IPS DF 6.9 (cell line): ENCODE measurements around the gene NCMAP.
"Not testable (repeated sequence)": the region's sequence is repeated elsewhere in the genome, so short reads cannot be mapped to it uniquely, and the experiment has no call there.

ENCODE experiments used
- DNase-seq: peaks from one replicate; pipeline ENCODE4 v3.0.0-alpha.2; 2013; ENCODE audit warnings: low read depth, low spot score
- H3K27ac ChIP-seq: one replicate; pipeline ENCODE4 v1.5.1; 2013; ENCODE audit warnings: low read length, control low read depth
- H3K27me3 ChIP-seq: 2 replicates; pipeline ENCODE4 v1.6.1; 2013; ENCODE audit warnings: mild to moderate bottlenecking, low read length; ENCODE audit not compliant: control insufficient read depth, insufficient read depth
- H3K36me3 ChIP-seq: 2 replicates; pipeline ENCODE4 v1.6.1; 2013; ENCODE audit warnings: low read length; ENCODE audit not compliant: control insufficient read depth, insufficient read depth
- H3K4me1 ChIP-seq: 2 replicates; pipeline ENCODE4 v1.6.1; 2013; ENCODE audit warnings: low read length; ENCODE audit not compliant: control insufficient read depth, insufficient read depth
- H3K4me3 ChIP-seq: 2 replicates; pipeline ENCODE4 v1.5.1; 2013; ENCODE audit warnings: mild to moderate bottlenecking, low read length
- H3K9me3 ChIP-seq: 2 replicates; pipeline ENCODE4 v1.6.1; 2013; ENCODE audit warnings: low read length, inconsistent platforms; ENCODE audit not compliant: control insufficient read depth, insufficient read depth
- WGBS: extraction: QIAGEN DNeasy Blood & Tissue Kit; methylation state at CpG from one replicate; pipeline ENCODE4 v1.1.7; 2013; ENCODE audit warnings: mixed read lengths, missing lambda C conversion rate; ENCODE audit not compliant: insufficient read length, insufficient coverage; 5-methylcytosine and 5-hydroxymethylcytosine counted together

NCMAP gene, protein sequence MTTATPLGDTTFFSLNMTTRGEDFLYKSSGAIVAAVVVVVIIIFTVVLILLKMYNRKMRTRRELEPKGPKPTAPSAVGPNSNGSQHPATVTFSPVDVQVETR

DNA sequence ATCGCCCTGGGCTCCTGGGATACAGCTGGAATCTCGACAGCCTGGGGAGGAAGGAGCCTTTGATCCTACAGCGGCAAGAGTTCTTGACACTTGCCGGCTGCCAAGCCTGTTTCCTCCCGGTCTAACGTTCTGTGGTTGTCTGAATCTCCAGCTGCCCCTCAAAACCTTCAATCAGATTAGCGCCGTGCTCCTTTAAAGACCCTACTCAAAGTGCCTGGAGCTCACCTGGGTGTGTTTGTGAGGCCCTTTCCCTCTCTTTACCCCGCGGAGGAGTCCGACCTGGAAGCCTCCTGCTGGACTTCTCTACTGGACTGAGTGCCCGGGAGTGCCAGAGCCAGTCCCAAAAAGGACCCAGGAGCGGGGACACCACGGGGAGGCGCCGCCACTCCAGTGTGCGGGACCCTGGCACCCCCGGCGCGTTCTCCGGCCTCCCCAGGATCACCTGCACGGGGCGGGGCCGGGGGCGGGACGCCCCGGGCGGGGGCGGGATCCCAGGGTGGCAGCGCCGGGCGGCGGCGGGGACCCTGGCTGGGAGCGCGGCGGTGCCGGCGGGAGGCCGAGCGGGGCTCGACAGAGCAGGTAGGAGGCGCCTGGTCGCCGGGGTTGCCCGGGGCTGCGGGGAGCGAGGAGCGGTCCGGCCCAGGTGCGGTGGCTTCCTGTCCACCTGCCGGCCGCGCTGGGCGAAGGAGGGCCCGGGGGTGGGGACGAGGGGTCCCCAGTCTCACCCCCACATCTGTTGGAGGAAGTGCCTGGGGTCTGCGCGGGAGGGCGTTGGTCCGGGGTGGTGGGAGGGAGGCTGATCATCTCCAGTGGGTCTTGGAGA, at the start of gene NCMAP:
NCMAP (plus strand) TSS at position 497 of the 823 bp plus-strand sequence. CDS start 39,344 bp downstream, outside the sequence.
- no CpG with 5 or more reads among the region's 61 CpGs for WGBS
- peaks cover 4% of the 10 kb centered on the region for H3K4me1 ChIP-seq
- H3K27me3 ChIP-seq: no peaks in the 10 kb centered on the region; the same call in 1 of the 2 replicates
- H3K27ac ChIP-seq: no peak within 1 kb of the TSS
- no peak for DNase-seq
- no peaks in the 10 kb centered on the region for H3K9me3 ChIP-seq
- H3K36me3 ChIP-seq: no peaks in the 10 kb centered on the region
- peak within 1 kb of the TSS; percentile 31; the same call in 1 of the 2 replicates for H3K4me3 ChIP-seq

- Histone ChIP-seq H3K4me1 (peaks cover 4% of the 10 kb centered on the region; the same call in 1 of the 2 replicates), H3K36me3 (no peaks in the 10 kb centered on the region), H3K27ac (no peak overlapping the region), H3K27me3 (no peaks in the 10 kb centered on the region), H3K4me3 (no peak overlapping the region), H3K9me3 (no peaks in the 10 kb centered on the region)
- no CpG with 5 or more reads among the region's 5 CpGs for WGBS
- DNase-seq: no peak
Measured at GRCh38 chr1:24506691-24507381, 49.1 kb upstream of the NCMAP start.

DNA sequence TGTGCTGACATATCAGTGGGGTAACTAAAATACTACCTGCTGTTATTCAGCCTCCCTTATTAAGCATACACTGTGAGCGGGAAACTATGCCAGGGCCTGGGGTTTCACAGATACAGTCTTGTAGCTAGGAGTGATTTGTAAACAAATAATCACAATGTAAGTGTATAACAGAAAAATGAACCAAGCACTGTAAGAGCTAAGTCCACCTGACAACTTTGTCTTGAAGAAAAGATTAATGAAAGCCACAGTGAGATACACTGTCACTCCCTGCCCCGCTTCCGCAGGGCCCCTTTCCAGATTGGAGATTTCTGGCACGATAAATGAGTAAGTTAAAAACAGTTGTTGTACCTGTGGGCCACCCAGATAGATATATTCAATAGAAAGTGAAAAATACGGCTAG, 48.5 kb upstream of the NCMAP start:
- WGBS: no CpG with 5 or more reads among the region's 5 CpGs
- Histone ChIP-seq H3K27me3 (no peaks in the 10 kb centered on the region), H3K36me3 (no peaks in the 10 kb centered on the region), H3K4me1 (peaks cover 4% of the 10 kb centered on the region; the same call in 1 of the 2 replicates), H3K9me3 (no peaks in the 10 kb centered on the region), H3K4me3 (no peak overlapping the region), H3K27ac (no peak overlapping the region)
- DNase-seq: no peak

DNA sequence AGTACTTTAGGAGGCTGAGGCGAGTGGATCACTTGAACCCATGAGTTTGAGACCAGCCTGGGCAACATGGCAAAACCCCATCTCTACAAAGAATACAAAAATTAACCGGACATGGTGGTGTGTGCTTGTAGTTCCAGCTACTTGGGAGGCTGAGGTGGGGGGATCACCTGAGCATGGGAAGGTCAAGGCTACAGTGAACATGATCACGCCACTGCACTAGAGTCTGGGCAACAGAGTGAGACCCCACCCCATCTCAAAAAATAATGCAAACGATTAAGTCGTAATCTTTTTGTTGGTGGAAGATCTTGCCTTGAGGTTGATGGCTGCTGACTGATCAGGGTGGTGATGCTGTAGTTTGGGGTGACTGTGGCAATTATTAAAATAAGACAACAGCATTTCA, 47.0 kb upstream of the NCMAP start:
- H3K36me3 ChIP-seq: no peaks in the 10 kb centered on the region
- H3K4me3 ChIP-seq: no peak overlapping the region
- H3K9me3 ChIP-seq: no peaks in the 10 kb centered on the region
- H3K27me3 ChIP-seq: no peaks in the 10 kb centered on the region
- no peak overlapping the region for H3K27ac ChIP-seq
- DNase-seq: no peak
- no CpG with 5 or more reads among the region's 5 CpGs for whole genome bisulfite sequencing
- peaks cover 4% of the 10 kb centered on the region; the same call in 1 of the 2 replicates for H3K4me1 ChIP-seq

GRCh38 chr1:24513706-24514105, 42.2 kb upstream of the NCMAP start:
- H3K27me3 ChIP-seq: no peaks in the 10 kb centered on the region
- WGBS: no CpG with 5 or more reads among the region's 2 CpGs
- no peak overlapping the region for H3K27ac ChIP-seq
- no peaks in the 10 kb centered on the region for H3K36me3 ChIP-seq
- no peak for DNase-seq
- no peak overlapping the region for H3K4me3 ChIP-seq
- H3K9me3 ChIP-seq: no peaks in the 10 kb centered on the region
- no peaks in the 10 kb centered on the region for H3K4me1 ChIP-seq

DNA sequence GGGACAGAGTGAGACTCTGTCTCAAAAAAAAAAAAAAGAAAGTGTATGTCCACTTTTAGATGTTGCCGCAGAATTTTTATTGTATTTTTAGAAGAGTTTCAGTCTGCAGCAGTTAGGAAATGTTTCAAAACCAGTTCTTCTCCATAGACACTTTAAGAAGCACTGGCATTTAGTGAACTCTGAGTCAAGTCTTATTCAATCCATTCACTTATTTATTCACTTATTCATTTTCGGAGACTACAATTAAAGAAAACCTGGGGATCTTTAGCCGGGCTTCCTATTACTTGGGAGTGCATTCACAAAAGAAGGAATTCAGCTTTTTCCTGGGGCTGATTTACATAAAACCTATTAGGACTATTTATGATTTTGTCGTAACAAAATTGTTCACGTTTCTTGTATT, 40.9 kb upstream of the NCMAP start:
- no CpG with 5 or more reads among the region's 5 CpGs for WGBS
- Histone ChIP-seq H3K27ac (no peak overlapping the region), H3K9me3 (no peaks in the 10 kb centered on the region), H3K27me3 (no peaks in the 10 kb centered on the region), H3K4me1 (no peaks in the 10 kb centered on the region), H3K36me3 (no peaks in the 10 kb centered on the region), H3K4me3 (no peak overlapping the region)
- no peak for DNase-seq

GRCh38 chr1:24515671-24516209, 40.1 kb upstream of the NCMAP start:
- not testable (repeated sequence) for DNase-seq, H3K27me3 ChIP-seq, H3K27ac ChIP-seq, H3K9me3 ChIP-seq, H3K4me1 ChIP-seq, H3K4me3 ChIP-seq, H3K36me3 ChIP-seq
- WGBS: no CpG with 5 or more reads among the region's 14 CpGs

DNA sequence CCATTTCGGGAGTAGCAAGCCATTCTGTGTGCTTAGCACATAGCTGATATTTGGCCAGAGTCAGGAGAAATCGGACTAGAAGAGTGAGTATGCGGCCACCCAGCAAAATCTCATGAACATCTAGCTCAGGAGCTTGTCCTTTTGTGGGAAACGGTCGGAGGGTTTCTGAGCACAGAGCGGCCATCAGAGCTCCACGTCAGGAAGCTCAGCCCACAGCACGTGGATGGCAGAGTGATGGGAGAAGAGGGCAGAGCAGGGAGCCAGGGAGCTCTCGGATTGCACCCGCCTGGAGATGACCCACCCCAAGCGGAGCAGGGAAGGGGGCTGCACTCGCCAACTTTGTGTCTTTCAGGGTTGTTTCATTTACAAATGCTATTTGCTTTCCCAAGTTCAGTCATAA, 39.4 kb upstream of the NCMAP start:
- Histone ChIP-seq H3K36me3 (no peaks in the 10 kb centered on the region), H3K27ac (no peak overlapping the region), H3K4me1 (no peaks in the 10 kb centered on the region), H3K4me3 (no peak overlapping the region), H3K27me3 (no peaks in the 10 kb centered on the region), H3K9me3 (no peaks in the 10 kb centered on the region)
- WGBS: no CpG with 5 or more reads among the region's 12 CpGs
- DNase-seq: no peak

DNA sequence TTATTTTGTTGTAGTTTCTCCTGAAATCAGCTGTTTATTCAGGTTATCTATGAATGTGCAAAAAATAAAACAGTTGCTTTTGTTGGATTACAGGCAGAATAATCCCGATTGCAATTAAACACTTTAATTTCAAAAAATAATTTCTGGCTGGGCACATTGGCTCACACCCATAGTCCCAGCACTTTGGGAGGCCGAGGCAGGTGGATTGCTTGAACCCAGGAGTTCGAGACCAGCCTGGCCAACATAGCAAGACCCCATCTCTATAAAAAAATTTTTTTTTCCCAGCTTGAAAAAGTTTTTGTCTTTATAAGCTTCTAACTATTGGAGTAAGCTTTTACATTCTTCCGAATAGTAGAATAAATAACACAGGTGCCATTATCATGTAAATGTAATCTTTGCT, 38.0 kb upstream of the NCMAP start:
- H3K36me3 ChIP-seq: no peaks in the 10 kb centered on the region
- DNase-seq: no peak
- no CpG with 5 or more reads among the region's 4 CpGs for WGBS
- no peaks in the 10 kb centered on the region for H3K27me3 ChIP-seq
- no peak overlapping the region for H3K4me3 ChIP-seq
- H3K4me1 ChIP-seq: no peaks in the 10 kb centered on the region
- no peaks in the 10 kb centered on the region for H3K9me3 ChIP-seq
- H3K27ac ChIP-seq: no peak overlapping the region

DNA sequence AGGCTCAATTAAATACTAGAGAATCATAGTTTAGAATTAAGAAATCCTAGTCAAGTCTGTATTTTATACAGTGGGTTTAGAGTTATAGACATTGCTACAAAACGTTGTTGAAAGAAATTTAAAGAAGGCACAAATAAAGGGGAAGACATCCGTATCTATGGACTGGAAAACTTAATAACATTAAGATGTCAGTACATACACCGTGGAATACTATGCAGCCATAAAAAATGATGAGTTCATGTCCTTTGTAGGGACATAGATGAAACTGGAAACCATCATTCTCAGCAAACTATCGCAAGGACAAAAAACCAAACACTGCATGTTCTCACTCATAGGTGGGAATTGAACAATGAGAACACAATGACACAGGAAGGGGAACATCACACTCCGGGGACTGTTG, 35.6 kb upstream of the NCMAP start:
- not testable (repeated sequence) for H3K9me3 ChIP-seq, H3K36me3 ChIP-seq, DNase-seq, H3K4me1 ChIP-seq, H3K27me3 ChIP-seq, H3K4me3 ChIP-seq, H3K27ac ChIP-seq
- WGBS: no CpG with 5 or more reads among the region's 5 CpGs
